Stimulated activated CD8-positive, alpha-beta memory T cell treated with anti-CD3 and anti-CD28 coated beads, Interleukin-12 subunit alpha, Interleukin-12 subunit beta, amount 100 ng/mL, for 1 hour (primary cell): Measurements from ENCODE around the gene UNCX.
"Not testable (repeated sequence)": the region's sequence is repeated elsewhere in the genome, so short reads cannot be mapped to it uniquely, and the experiment has no call there.

Experiments used
- DNase-seq: peaks from one replicate; pipeline ENCODE4 v3.0.0-alpha.2; 2020; ENCODE audit warnings: low read depth

UNCX gene

GRCh38 chr7:1257863-1258262 is 25.2 kb downstream of the UNCX start:
- no peak for DNase-seq

- DNase-seq, result no peak
Measured at GRCh38 chr7:1259621-1260243, 27.1 kb downstream of the UNCX start.

- no peak for DNase-seq
Measured at GRCh38 chr7:1260244-1260635, 27.6 kb downstream of the UNCX start.

GRCh38 chr7:1261036-1261435 is 28.4 kb downstream of the UNCX start:
- not testable (repeated sequence) for DNase-seq

- no peak for DNase-seq
Measured at GRCh38 chr7:1262441-1262840, 29.8 kb downstream of the UNCX start.

- no peak for DNase-seq
Measured at GRCh38 chr7:1263391-1263951, 30.8 kb downstream of the UNCX start.

- no peak for DNase-seq
Measured at GRCh38 chr7:1264345-1265280, 31.9 kb downstream of the UNCX start.

GRCh38 chr7:1267016-1267900 is 34.6 kb downstream of the UNCX start:
- DNase-seq, result no peak

- no peak for DNase-seq
Measured at GRCh38 chr7:1268076-1268815, 35.6 kb downstream of the UNCX start.

- no peak for DNase-seq
Measured at GRCh38 chr7:1268866-1269265, 36.2 kb downstream of the UNCX start.

- no peak for DNase-seq
Measured at GRCh38 chr7:1269336-1269890, 36.7 kb downstream of the UNCX start.

- DNase-seq, result no peak
Measured at GRCh38 chr7:1270181-1270580, 37.5 kb downstream of the UNCX start.

GRCh38 chr7:1271046-1271445 is 38.4 kb downstream of the UNCX start:
- DNase-seq, result no peak

- DNase-seq, result no peak
Measured at GRCh38 chr7:1271656-1272055, 39.0 kb downstream of the UNCX start.

GRCh38 chr7:1272136-1272535 is 39.5 kb downstream of the UNCX start:
- not testable (repeated sequence) for DNase-seq

GRCh38 chr7:1274121-1274875 is 41.6 kb downstream of the UNCX start:
- DNase-seq, result no peak

- DNase-seq, result no peak
Measured at GRCh38 chr7:1274876-1275375, 42.3 kb downstream of the UNCX start.

GRCh38 chr7:1275451-1276381 is 43.0 kb downstream of the UNCX start:
- DNase-seq, result no peak

GRCh38 chr7:1276626-1277175 is 44.0 kb downstream of the UNCX start:
- no peak for DNase-seq
